K562 (cell line): ENCODE measurements around the gene SHBG. TPM values are rescaled to one million over a fixed set of nuclear protein-coding genes. Genes with fewer than 3 reads are reported as not detected.

Source experiments
- ARID3A ChIP-seq: IDR thresholded peaks from 2 replicates; pipeline ENCODE4 v1.6.1; 2012; ENCODE audit warnings: low read depth, low read length, improper control_type of control experiment, borderline replicate concordance
- BMI1 ChIP-seq: fragments of 150-350 bp; IDR thresholded peaks from 2 replicates; pipeline ENCODE4 v1.6.1; 2014; ENCODE audit warnings: low read length
- CC2D1A ChIP-seq: fragments of 450-650 bp; IDR thresholded peaks from 2 replicates; pipeline ENCODE4 v1.6.1; 2017; ENCODE audit warnings: mild to moderate bottlenecking
- GTF2F1 ChIP-seq: IDR thresholded peaks from 2 replicates; pipeline ENCODE4 v1.6.1; 2011; ENCODE audit warnings: low read depth, low read length, improper control_type of control experiment
- LCOR ChIP-seq: sonication (generic); formaldehyde crosslinking; IDR thresholded peaks from 2 replicates; pipeline ENCODE4 v1.8.0; 2022; ENCODE audit warnings: mild to moderate bottlenecking, missing genetic modification reagents
- MAFK ChIP-seq: IDR thresholded peaks from 2 replicates; pipeline ENCODE4 v1.6.1; 2011; ENCODE audit warnings: low read length, improper control_type of control experiment
- MGA ChIP-seq: fragments of 450-650 bp; IDR thresholded peaks from 2 replicates; pipeline ENCODE4 v1.6.1; 2016; ENCODE audit warnings: mild to moderate bottlenecking, moderate library complexity
- RNF2 ChIP-seq: sonication (generic); IDR thresholded peaks from 2 replicates; pipeline ENCODE4 v1.6.1; 2016
- STAT5B ChIP-seq: fragments of 250-450 bp; sonication (Bioruptor Pico); IDR thresholded peaks from 2 replicates; pipeline ENCODE4 v1.8.0; 2021; ENCODE audit warnings: mild to moderate bottlenecking, inconsistent platforms
- TRIM28 ChIP-seq: fragments of 450-650 bp; IDR thresholded peaks from 2 replicates; pipeline ENCODE4 v1.6.1; 2017
- TSC22D4 ChIP-seq: fragments of 450-650 bp; IDR thresholded peaks from 2 replicates; pipeline ENCODE4 v1.6.1; 2016; ENCODE audit warnings: missing genetic modification characterization, missing biosample characterization, control low read depth
- ZNF174 ChIP-seq: fragments of 250-450 bp; sonication (Bioruptor Pico); IDR thresholded peaks from 2 replicates; pipeline ENCODE4 v1.4.0; 2020; ENCODE audit warnings: mild to moderate bottlenecking
- ZNF311 ChIP-seq: fragments of 250-450 bp; sonication (Bioruptor Pico); IDR thresholded peaks from 2 replicates; pipeline ENCODE4 v1.4.0; 2020; ENCODE audit warnings: mild to moderate bottlenecking, moderate library complexity
- ZNF436 ChIP-seq: fragments of 250-450, 450-650 bp; sonication (Bioruptor Pico); formaldehyde crosslinking; IDR thresholded peaks from 2 replicates; pipeline ENCODE4 v1.7.0; 2020; ENCODE audit warnings: mild to moderate bottlenecking
- ZNF707 ChIP-seq: fragments of 250-450 bp; sonication (Bioruptor Pico); conservative IDR thresholded peaks from 2 replicates; pipeline ENCODE4 v1.8.0; 2022; ENCODE audit warnings: inconsistent platforms, mild to moderate bottlenecking, moderate library complexity
- ZNF830 ChIP-seq: fragments of 250-450 bp; sonication (Bioruptor Pico); IDR thresholded peaks from 2 replicates; pipeline ENCODE4 v1.5.0; 2021; ENCODE audit warnings: mild to moderate bottlenecking
- polyA plus RNA-seq, 8 experiments: library from polyadenylated mRNA; depleted of rRNA in 4 of 8; stranded (reverse) in 5 of 8; unstranded in 3 of 8; fragments of >200 nt; fragmentation: Nextera tagmentation in 2 of 8; fragmentation: Illumina TruSeq in 1 of 8; extraction: Ambion mirVana in 2 of 8; extraction: Trizol in 1 of 8; gene quantifications; 2 replicates each; pipeline versions ENCODE4 v1.2.1 to v1.2.3, GENCODE V29; 2011 to 2014; ENCODE audit warnings: inconsistent platforms in 1 of 8, missing spikeins in 1 of 8
- total RNA-seq, 7 experiments: library from RNA; depleted of rRNA in 6 of 7; stranded (reverse); fragments of >200 nt in 6 of 7; fragmentation: Illumina TruSeq in 2 of 7; extraction: Trizol in 2 of 7; gene quantifications; 2 replicates each; pipeline versions ENCODE4 v1.2.1 to v1.2.3, GENCODE V29; 2011 to 2021; ENCODE audit warnings: low replicate concordance in 1 of 7

SHBG gene
- total and polyA plus RNA-seq, 9 of the 15 experiments (the other 6 are each of a cell fraction or from before 2014, with no cell fraction given), result not detected

- no peak for TF ChIP-seq ARID3A
- TF ChIP-seq ZNF830 (CRISPR knock-in tag), result no peak
- no peak for TF ChIP-seq ZNF436 (CRISPR knock-in tag)
- no peak for TF ChIP-seq TRIM28
- TF ChIP-seq STAT5B (CRISPR knock-in tag), result no peak
- TF ChIP-seq TSC22D4, result no peak
- no peak for TF ChIP-seq GTF2F1
- no peak for TF ChIP-seq MAFK
- no peak for TF ChIP-seq ZNF174 (CRISPR knock-in tag)
- no peak for TF ChIP-seq ZNF311 (CRISPR knock-in tag)
- peak; percentile 65; the same call in 1 of the 2 replicates for TF ChIP-seq LCOR
- no peak for TF ChIP-seq CC2D1A
- no peak for TF ChIP-seq ZNF707
- TF ChIP-seq BMI1, result no peak
- TF ChIP-seq MGA, result no peak
- no peak for TF ChIP-seq RNF2
These were observed 15.3 kb upstream of the SHBG start, which contains the start of gene FXR2 (continued) for GRCh38 chr17:7614425-7615264.
